GM06990 (cell line): ENCODE measurements around the gene CRYGS.
"Not testable (repeated sequence)": the region's sequence is repeated elsewhere in the genome, so short reads cannot be mapped to it uniquely, and the experiment has no call there.

Source experiments
- DNase-seq: peaks from one replicate; pipeline ENCODE4 v3.0.0-alpha.2; 2011; ENCODE audit not compliant: insufficient read length; ENCODE audit errors: extremely low read depth
- H3K27me3 ChIP-seq: replicated peaks from 2 replicates; pipeline ENCODE4 v1.6.0; 2011; ENCODE audit warnings: low read length; ENCODE audit not compliant: control insufficient read depth, insufficient read depth
- H3K36me3 ChIP-seq: 2 replicates; pipeline ENCODE4 v1.5.1; 2011; ENCODE audit warnings: low read length; ENCODE audit not compliant: control insufficient read depth, insufficient read depth
- H3K4me3 ChIP-seq: replicated peaks from 2 replicates; pipeline ENCODE4 v1.5.1; 2011; ENCODE audit warnings: low read depth, mild to moderate bottlenecking, control low read depth, low read length
- TF ChIP-seq, protein P1 (sequence below): IDR thresholded peaks from 2 replicates; pipeline ENCODE4 v1.5.1; 2011; ENCODE audit warnings: low read length, control low read depth, mild to moderate bottlenecking, inconsistent platforms; ENCODE audit not compliant: insufficient read depth, poor library complexity, severe bottlenecking

CRYGS gene

GRCh38 chr3:186536883-186537844 is 7.0 kb downstream of the CRYGS start:
- TF ChIP-seq, protein P1, sequence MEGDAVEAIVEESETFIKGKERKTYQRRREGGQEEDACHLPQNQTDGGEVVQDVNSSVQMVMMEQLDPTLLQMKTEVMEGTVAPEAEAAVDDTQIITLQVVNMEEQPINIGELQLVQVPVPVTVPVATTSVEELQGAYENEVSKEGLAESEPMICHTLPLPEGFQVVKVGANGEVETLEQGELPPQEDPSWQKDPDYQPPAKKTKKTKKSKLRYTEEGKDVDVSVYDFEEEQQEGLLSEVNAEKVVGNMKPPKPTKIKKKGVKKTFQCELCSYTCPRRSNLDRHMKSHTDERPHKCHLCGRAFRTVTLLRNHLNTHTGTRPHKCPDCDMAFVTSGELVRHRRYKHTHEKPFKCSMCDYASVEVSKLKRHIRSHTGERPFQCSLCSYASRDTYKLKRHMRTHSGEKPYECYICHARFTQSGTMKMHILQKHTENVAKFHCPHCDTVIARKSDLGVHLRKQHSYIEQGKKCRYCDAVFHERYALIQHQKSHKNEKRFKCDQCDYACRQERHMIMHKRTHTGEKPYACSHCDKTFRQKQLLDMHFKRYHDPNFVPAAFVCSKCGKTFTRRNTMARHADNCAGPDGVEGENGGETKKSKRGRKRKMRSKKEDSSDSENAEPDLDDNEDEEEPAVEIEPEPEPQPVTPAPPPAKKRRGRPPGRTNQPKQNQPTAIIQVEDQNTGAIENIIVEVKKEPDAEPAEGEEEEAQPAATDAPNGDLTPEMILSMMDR: no peak
- no peak for DNase-seq
- Histone ChIP-seq H3K27me3 (no peaks in the 10 kb centered on the region), H3K36me3 (no peaks in the 10 kb centered on the region; the same call in 1 of the 2 replicates), H3K4me3 (no peak overlapping the region)

DNA sequence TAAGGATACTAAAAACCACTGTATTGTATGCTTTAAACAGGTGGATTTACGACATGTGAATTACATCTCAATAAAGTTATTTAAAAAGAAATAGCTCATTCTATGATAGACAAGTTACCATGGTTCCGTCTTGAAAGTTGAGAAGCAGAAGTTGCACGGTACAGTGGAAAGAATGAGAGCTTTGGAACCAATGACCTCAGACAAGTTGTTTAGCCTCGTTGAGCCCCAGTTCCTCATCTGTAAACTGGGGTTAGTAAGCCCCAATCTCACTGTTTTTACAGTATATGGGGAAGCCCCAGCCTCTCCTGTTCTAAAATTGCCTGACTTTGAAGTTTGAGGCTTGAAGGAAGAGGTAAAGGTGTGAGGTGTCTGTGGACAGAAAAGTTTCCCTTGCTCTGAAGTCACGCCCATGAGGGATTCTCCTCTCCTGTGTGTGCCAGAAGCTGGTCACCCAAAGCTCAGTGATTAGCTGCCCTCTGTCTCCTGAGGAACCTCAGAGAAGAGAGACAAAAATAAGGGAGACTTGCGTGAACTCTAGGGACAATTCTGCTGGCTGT is 10.0 kb downstream of the CRYGS start:
- no peaks in the 10 kb centered on the region; the same call in 1 of the 2 replicates for H3K36me3 ChIP-seq
- H3K4me3 ChIP-seq: no peak overlapping the region
- peak; percentile 78 for DNase-seq
- TF ChIP-seq, protein P1: no peak
- H3K27me3 ChIP-seq: no peaks in the 10 kb centered on the region

DNA sequence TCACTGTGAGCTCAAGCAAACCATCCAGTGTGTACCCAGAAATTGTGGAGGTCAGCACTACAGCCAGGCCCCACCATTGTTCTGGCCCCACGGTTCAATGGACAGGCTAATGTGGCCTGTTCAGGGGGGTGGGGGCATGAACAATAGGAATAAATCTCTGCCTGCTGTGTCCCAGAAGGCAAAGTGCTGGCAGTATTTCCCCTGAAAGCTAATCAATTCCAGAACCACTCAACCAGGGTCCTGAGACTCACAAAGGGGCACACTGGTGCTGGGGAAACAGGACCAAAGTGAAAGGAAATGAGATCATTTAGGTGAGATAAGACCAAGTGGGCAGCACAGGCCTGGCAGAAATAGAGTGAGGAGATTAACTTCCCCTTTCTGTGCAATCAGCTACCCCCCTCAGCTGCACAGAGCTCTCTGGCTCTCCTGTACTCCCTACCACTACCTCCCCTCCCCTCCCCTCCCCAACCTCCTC is 11.5 kb downstream of the CRYGS start:
- TF ChIP-seq, protein P1: no peak
- Histone ChIP-seq H3K4me3 (no peak overlapping the region), H3K27me3 (no peaks in the 10 kb centered on the region)

GRCh38 chr3:186531694-186532093 is 12.5 kb downstream of the CRYGS start:
- not testable (repeated sequence) for H3K27me3 ChIP-seq, DNase-seq, H3K4me3 ChIP-seq

More for the DNA sequence above, 11.5 kb downstream of the CRYGS start:
- no peaks in the 10 kb centered on the region for H3K36me3 ChIP-seq
- DNase-seq: peak; percentile 68

DNA sequence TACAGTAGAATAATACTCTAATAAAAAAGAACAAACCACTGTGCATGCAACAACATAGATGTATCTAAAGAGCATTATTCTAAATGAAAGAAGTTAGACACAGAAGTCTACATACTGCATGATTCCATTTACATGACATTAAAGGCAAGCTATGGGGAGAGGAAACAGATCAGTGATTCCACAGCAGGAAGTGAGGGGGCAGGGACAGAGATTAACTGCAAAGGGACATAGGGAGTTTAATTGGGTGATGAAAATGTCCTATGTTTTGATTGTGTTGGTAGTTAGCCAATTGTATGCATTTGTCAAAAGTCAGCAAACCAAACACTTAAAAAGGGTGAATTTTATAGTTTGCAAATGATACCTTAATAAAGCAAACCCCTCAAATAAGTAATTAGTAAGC is 13.8 kb downstream of the CRYGS start:
- TF ChIP-seq, protein P1: no peak
- DNase-seq: no peak
- Histone ChIP-seq H3K27me3 (no peaks in the 10 kb centered on the region), H3K4me3 (no peak overlapping the region), H3K36me3 (no peaks in the 10 kb centered on the region)

More at GRCh38 chr3:186531694-186532093, 12.5 kb downstream of the CRYGS start:
- not testable (repeated sequence) for H3K36me3 ChIP-seq
